Hepatocyte (in vitro differentiated cells): ENCODE data around the gene LHX8.

Experiments
- EZH2phosphoT487 ChIP-seq: fragments of 200-600 bp; sonication (generic); IDR thresholded peaks from one replicate; pipeline ENCODE4 v1.6.1; 2018; ENCODE audit warnings: antibody characterized with exemption, mild to moderate bottlenecking, low read depth, moderate library complexity; ENCODE audit not compliant: unreplicated experiment, severe bottlenecking
- TF ChIP-seq, protein P1 (sequence below): fragments of 200-600 bp; sonication (generic); IDR thresholded peaks from 2 replicates; pipeline ENCODE4 v1.5.1; 2016; ENCODE audit warnings: antibody characterized with exemption, mild to moderate bottlenecking; ENCODE audit not compliant: poor library complexity

DNA sequence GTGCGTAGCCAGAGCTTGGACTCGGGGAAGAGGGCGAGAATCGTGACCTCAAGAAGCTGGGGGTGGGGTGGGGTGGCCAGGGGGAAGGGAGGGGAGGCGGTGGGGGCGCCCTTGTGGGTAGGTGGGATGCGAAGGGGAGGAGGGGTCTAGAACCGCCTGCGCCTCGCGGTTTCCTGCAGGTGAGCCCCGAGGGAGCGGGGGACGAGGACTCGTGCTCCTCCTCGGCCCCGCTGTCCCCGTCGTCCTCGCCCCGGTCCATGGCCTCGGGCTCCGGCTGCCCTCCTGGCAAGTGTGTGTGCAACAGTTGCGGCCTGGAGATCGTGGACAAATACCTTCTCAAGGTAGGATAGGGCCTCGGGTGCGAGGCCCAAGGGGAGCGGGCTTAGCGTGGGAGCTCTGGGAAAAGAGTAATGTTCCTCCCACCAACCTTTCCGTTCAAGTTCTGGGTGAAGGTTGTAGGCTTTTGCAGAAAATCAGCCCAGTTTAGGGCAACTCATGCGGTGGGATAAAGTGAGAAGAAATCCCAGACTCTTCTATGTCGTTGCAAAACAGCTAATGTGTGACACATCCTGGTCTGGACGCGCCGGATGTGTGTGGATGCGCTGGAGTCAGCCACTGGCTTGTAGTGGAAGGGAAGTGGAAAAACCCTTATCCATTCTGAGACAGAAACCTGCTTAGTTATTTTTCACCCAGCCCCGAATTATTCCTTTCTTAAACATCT, 2.9 kb downstream of the LHX8 start:
- TF ChIP-seq, protein P1, sequence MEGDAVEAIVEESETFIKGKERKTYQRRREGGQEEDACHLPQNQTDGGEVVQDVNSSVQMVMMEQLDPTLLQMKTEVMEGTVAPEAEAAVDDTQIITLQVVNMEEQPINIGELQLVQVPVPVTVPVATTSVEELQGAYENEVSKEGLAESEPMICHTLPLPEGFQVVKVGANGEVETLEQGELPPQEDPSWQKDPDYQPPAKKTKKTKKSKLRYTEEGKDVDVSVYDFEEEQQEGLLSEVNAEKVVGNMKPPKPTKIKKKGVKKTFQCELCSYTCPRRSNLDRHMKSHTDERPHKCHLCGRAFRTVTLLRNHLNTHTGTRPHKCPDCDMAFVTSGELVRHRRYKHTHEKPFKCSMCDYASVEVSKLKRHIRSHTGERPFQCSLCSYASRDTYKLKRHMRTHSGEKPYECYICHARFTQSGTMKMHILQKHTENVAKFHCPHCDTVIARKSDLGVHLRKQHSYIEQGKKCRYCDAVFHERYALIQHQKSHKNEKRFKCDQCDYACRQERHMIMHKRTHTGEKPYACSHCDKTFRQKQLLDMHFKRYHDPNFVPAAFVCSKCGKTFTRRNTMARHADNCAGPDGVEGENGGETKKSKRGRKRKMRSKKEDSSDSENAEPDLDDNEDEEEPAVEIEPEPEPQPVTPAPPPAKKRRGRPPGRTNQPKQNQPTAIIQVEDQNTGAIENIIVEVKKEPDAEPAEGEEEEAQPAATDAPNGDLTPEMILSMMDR, result no peak
- no peak for TF ChIP-seq EZH2phosphoT487
